ENCODE results near the gene GRIA1.

Gene GRIA1

DNA sequence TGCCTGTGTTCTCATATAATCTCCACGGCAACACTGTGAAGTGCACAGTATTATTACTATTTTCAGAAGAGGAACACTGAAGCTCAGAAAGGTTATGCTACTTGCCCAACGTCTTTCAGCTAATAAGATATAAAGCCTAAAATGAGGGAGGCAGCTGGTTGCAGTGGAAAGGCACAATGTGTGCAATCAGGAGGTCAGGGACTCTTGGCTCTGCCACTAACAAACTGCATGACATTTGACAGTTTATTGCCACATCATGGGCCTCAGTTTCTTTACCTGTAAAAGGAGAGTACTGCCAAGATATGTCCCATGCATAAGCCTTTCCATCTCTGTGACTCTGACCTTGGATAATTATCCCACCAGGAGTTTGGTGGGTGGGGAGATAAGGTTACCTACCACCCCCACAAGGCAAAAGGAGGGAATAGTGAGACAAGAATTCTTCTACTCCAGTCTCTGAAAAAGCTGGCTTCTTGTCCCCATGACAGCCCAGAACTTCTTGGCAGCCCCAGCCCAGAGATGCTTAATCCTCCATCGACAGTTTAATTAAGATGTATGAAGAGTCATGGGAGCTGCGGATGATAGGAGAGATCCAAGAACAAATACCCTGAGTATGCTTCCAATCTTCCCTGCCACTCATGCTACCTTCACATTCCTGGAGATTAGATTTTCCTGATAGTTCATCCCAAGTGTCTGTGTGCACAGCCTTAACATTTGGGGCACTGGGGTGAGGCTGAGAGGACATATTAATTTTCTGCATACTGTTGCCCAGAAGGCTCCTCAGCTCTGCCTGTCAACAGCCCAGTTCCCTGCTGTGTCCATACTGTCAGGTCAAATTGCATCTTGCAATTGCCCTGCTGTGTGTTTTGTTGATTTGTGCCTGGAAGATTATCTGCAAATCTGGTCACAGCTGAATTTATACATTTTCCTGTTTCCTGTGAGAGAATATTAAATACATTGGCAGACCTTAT is 277.0 kb downstream of the GRIA1 start:
- no peaks in the 10 kb centered on the region for H3K9me3 ChIP-seq (ENCODE audit: insufficient read depth, low read length)
- no peak overlapping the region for H3K4me2 ChIP-seq (ENCODE audit: low read length)
- H3K79me2 ChIP-seq (ENCODE audit: low read length): no peaks in the 10 kb centered on the region
- no peak overlapping the region for H3K9ac ChIP-seq (ENCODE audit: low read length)
- no peak overlapping the region for H2AFZ ChIP-seq (ENCODE audit: low read depth, low read length)
- H4K20me1 ChIP-seq (ENCODE audit: insufficient read depth, low read length): no peaks in the 10 kb centered on the region
- no peaks in the 10 kb centered on the region for H3K36me3 ChIP-seq (replicated peaks; ENCODE audit: low read depth, low read length)
- no peaks in the 10 kb centered on the region for H3K4me1 ChIP-seq (ENCODE audit: low read length)
- no peak overlapping the region for H3K4me3 ChIP-seq (ENCODE audit: low read length)
- H3K27me3 ChIP-seq (ENCODE audit: low read depth, low read length): no peaks in the 10 kb centered on the region
- no peak overlapping the region for H3K27ac ChIP-seq (ENCODE audit: low read length)
- TF ChIP-seq CTCF (IDR thresholded peaks at IDR 0.05; ENCODE audit: low read depth, low read length) (no peak), EZH2phosphoT487 (IDR thresholded peaks at IDR 0.05; ENCODE audit: low read depth) (no peak)

DNA sequence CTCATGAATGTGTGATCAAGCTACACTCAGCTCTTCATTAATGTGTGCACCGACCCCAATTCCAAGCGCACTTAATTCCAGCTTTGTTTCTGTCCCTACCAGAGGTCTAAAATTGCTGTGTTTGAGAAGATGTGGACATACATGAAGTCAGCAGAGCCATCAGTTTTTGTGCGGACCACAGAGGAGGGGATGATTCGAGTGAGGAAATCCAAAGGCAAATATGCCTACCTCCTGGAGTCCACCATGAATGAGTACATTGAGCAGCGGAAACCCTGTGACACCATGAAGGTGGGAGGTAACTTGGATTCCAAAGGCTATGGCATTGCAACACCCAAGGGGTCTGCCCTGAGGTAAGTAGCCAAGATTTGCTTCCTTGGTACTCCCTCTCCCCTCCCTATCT is 279.6 kb downstream of the GRIA1 start:
- H3K79me2 ChIP-seq (ENCODE audit: low read length): no peaks in the 10 kb centered on the region
- no peaks in the 10 kb centered on the region for H3K9me3 ChIP-seq (ENCODE audit: insufficient read depth, low read length)
- no peaks in the 10 kb centered on the region for H3K36me3 ChIP-seq (replicated peaks; ENCODE audit: low read depth, low read length)
- H3K27me3 ChIP-seq (ENCODE audit: low read depth, low read length): no peaks in the 10 kb centered on the region
- no peak overlapping the region for H2AFZ ChIP-seq (ENCODE audit: low read depth, low read length)
- H3K9ac ChIP-seq (ENCODE audit: low read length): no peak overlapping the region
- H4K20me1 ChIP-seq (ENCODE audit: insufficient read depth, low read length): no peaks in the 10 kb centered on the region
- TF ChIP-seq CTCF (IDR thresholded peaks at IDR 0.05; ENCODE audit: low read depth, low read length): no peak
- no peak for TF ChIP-seq EZH2phosphoT487 (IDR thresholded peaks at IDR 0.05; ENCODE audit: low read depth)
- no peak overlapping the region for H3K4me3 ChIP-seq (ENCODE audit: low read length)
- H3K4me2 ChIP-seq (ENCODE audit: low read length): no peak overlapping the region
- H3K4me1 ChIP-seq (ENCODE audit: low read length): no peaks in the 10 kb centered on the region
- no peak overlapping the region for H3K27ac ChIP-seq (ENCODE audit: low read length)

- no peaks in the 10 kb centered on the region for H3K79me2 ChIP-seq (ENCODE audit: low read length)
- no peak overlapping the region for H3K4me2 ChIP-seq (ENCODE audit: low read length)
- TF ChIP-seq EZH2phosphoT487 (IDR thresholded peaks at IDR 0.05; ENCODE audit: low read depth): no peak
- TF ChIP-seq CTCF (IDR thresholded peaks at IDR 0.05; ENCODE audit: low read depth, low read length): no peak
- H3K36me3 ChIP-seq (replicated peaks; ENCODE audit: low read depth, low read length): no peaks in the 10 kb centered on the region
- no peak overlapping the region for H2AFZ ChIP-seq (ENCODE audit: low read depth, low read length)
- no peaks in the 10 kb centered on the region for H3K4me1 ChIP-seq (ENCODE audit: low read length)
- no peaks in the 10 kb centered on the region for H3K9me3 ChIP-seq (ENCODE audit: insufficient read depth, low read length)
- H3K27ac ChIP-seq (ENCODE audit: low read length): no peak overlapping the region
- no peaks in the 10 kb centered on the region for H3K27me3 ChIP-seq (ENCODE audit: low read depth, low read length)
- no peak overlapping the region for H3K9ac ChIP-seq (ENCODE audit: low read length)
- no peak overlapping the region for H3K4me3 ChIP-seq (ENCODE audit: low read length)
- no peaks in the 10 kb centered on the region for H4K20me1 ChIP-seq (ENCODE audit: insufficient read depth, low read length)
Observed at GRCh38 chr5:153774686-153775085, 284.2 kb downstream of the GRIA1 start.

DNA sequence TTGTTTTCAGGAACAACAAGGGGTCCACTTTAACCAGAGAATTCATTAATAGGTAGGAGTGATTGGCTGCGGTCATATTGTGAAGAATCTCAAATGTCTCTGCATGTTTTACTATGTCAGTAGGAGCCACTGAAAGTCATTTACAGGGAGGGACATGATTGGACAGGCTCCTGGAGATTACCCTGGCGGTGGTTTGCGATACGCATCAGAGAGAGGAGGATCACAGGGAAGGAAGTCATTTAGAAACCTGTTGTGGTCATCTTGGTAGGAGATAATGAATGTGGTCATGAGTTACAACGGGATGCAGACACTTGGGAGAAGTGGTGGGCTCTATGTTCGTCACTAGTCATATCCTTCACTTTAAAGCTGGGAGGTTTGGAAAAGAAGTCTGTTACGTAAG is 285.5 kb downstream of the GRIA1 start:
- Histone ChIP-seq H3K36me3 (replicated peaks; ENCODE audit: low read depth, low read length) (no peaks in the 10 kb centered on the region), H3K27ac (ENCODE audit: low read length) (no peak overlapping the region), H4K20me1 (ENCODE audit: insufficient read depth, low read length) (no peaks in the 10 kb centered on the region), H3K4me2 (ENCODE audit: low read length) (no peak overlapping the region), H3K9ac (ENCODE audit: low read length) (no peak overlapping the region), H2AFZ (ENCODE audit: low read depth, low read length) (no peak overlapping the region), H3K4me1 (ENCODE audit: low read length) (no peaks in the 10 kb centered on the region), H3K79me2 (ENCODE audit: low read length) (no peaks in the 10 kb centered on the region), H3K4me3 (ENCODE audit: low read length) (no peak overlapping the region), H3K9me3 (ENCODE audit: insufficient read depth, low read length) (no peaks in the 10 kb centered on the region), H3K27me3 (ENCODE audit: low read depth, low read length) (no peaks in the 10 kb centered on the region)
- TF ChIP-seq EZH2phosphoT487 (IDR thresholded peaks at IDR 0.05; ENCODE audit: low read depth) (no peak), CTCF (IDR thresholded peaks at IDR 0.05; ENCODE audit: low read depth, low read length) (no peak)
